Amniotic epithelial cell (primary cell): ENCODE measurements around the gene FSTL1.

Source experiments
- DNase-seq: peaks from one replicate; pipeline ENCODE4 v3.0.0-alpha.2; 2010; ENCODE audit warnings: low read depth

FSTL1 gene

DNA sequence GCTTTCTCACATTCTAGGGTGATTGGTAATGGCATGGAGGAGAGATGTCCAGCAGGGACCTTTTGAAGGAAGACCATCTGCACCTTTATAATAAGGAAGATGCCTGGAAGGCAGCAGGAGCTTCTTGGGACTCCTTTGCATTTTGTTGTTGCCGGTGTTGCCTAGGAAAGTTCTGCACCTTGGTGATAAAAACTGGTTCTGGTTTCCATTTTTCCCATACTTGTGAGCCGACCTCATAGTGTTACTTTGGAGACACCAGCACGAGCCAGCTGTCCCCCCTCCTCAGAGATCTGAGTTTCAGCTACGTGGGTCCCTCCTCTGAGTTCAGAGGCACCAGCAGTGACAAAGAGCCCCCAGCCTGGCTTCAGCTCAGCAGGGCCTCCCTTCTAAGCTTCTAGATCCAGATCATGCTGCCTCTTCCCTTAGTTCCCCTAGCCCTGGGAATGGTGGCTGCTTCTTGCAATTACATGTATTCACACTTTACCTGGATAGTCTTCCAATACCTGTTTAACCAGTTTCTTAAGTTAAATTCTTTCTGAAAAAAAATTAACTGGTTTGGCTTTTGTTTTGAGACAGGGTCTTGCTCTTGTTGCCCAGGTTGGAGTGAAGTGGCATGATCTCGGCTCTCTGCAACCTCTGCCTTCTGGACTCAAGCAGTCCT is 18.0 kb upstream of the FSTL1 start:
- DNase-seq: no peak

DNA sequence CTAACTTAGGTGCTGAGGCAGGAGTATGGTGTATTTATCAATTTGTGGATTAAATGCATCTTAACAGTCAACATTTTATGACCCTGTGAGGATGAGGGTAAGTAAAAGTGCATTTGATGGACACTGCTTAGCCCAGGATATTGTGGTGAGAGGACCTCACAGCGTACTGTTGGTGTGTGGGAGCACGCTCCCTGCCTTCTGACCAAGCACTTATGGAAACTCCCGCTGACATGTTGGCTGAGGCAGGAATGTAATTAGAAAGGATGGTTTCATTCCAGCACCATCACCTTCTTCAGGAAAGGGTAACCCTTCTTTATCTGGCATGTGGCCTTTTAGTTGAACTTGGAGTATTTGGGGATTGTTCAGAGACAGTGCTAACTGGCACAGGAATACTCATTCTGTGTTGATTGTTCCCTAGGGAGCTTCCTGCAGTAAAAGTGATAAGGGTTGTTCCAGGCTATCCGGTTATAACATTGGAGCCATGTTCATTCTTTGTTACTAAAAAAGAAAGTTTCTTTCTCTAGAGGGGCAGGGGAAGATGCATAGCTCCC is 11.7 kb upstream of the FSTL1 start:
- DNase-seq: peak; percentile 17

DNA sequence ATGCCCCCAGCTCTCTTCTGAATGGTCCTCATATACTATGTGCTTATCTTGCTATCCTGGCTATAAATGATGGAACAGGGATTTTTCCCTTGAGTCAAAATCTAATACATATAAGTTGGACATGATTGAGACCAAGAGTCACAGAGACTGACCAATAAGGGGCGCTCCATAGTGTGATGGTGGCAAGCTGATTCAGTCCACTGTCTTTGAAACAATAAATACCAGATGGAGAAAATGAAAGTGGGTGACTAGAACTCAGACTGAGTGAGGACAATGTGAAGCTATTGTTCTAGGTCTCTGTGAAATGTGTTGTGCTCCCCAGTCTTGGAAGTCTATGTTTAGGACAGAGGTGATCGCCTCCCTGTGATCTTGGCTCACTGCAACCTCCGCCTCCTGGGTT is 10.6 kb upstream of the FSTL1 start:
- DNase-seq: no peak

DNA sequence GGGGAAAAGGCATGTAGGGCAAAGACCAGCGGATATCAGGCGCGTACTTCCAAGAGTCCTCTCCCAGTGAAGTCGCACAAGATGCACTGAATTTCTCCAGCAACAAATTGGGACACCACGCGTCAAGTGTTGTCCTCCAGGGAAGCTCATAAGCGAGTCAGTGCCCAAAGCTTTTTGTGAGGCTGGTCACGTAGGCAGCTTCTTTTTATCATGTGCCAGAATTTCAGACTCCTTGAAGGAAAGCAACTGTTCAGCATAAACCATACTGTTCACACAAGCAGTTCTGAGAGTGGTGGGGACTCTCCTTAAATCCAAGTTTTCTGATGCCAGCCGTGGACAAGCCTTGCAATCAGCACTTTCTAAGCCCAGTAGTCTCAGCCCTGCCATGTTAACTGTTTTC is 10.1 kb upstream of the FSTL1 start:
- DNase-seq: no peak

DNA sequence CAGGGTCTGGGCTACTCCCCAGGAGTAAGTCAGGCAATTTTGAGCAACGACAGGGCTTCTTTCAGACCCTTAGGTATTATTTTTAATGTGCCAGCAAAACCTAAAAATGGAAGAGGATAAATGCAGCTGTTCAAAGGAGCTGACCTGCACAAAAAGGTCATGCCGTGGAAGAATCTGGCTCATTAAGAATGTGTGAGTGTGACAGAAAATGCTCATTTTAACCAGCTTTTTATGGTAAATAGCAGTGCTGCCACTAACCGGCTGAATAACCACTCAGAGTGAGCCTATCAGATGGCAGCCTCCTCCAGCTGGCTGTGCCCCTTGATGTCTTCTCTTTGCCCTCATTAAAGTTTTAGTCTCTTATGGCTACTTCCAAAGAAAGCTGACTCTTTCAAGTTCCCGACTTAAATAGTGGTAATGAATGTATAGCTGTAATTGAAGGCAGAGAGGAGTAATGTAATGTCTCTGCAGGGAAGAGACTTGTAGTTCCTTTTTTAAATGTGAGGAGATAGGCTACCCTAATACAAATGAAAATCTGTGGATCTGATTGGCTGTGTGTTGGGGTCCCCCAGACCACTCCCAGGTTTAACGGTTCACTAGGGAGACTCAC is 9.5 kb upstream of the FSTL1 start:
- no peak for DNase-seq

DNA sequence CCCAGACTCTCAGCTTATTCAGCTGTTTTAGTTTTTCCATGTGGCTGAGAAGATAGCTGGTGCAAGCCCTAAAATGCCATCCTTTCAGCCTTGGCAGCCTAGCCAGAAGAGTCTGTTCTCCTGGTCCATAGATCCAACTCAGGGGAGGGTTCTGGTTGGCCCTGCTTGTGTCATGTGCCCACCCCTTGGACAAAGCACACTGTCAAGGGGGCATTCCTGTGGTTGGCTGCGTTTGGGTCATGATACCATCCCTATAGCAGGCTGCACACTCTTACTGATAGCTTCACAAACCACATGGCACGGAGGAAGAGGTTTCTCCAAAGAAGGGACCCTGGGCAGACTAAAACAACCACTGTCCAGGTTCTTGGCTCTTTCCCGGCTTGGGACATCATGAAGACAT is 8.4 kb upstream of the FSTL1 start:
- no peak for DNase-seq

DNA sequence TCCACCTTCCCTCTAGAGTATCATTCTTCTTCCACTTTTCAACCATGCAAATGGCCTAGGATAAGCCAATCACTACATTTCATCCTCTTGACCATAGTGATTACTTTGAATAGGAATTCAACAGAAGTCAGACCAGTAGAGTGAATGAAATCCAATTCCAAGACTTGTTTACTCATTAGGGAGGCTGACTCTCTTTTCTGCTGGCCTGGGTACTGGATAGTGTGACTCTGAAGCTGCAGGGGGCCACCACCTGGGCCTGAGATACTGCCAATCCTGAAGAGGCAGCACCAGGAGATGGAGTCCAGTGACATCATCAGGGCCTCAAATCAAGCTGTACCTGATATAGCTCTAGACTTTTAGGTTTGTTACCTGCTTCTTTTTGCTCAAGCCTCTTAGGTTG is 7.0 kb upstream of the FSTL1 start:
- no peak for DNase-seq

DNA sequence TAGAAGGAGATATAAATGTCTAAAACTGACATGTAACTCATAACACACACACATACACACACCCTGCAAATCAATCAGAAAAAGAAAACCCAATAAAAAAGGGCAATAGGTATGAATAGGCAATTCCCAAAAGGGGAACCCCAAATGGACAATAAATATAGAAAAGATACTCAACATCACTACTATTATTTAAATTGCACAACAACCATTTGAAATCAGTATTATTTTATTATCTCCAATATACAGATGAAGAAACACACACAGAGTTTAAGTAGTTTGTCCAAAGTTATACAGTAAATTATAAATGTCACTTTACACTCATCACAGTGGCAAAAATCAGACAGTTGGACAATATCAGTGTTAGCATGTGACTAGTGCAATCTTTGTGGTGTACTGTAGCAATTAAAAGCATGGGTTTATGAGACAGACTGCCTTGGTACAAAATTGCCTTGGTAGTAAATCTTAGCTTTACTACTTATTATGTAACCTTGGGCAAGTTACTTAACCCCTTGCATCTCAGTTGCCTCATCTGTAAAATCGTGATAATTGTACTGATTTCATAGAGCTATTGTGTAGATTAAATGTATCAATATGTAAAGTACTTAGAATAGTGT is 3.4 kb upstream of the FSTL1 start:
- DNase-seq: no peak

DNA sequence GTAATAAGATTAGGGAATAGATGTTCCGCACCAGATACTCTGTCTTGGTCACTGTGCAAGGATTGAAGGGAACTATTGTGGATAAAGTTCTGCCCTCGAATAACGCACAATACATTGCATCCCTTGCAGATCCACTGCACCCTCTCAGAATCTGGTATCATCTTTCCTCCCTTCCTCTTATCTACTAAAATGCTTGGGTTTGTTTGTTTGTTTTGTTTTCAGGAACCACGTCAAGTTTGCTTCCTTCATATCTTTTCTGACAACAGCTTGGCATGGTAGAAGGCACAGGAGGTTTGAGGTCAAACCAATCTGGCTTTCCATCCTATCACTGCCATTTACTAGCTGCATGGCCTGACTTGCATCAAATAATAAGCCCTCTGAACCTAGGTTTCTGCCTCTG is 2.0 kb upstream of the FSTL1 start:
- DNase-seq: no peak

DNA sequence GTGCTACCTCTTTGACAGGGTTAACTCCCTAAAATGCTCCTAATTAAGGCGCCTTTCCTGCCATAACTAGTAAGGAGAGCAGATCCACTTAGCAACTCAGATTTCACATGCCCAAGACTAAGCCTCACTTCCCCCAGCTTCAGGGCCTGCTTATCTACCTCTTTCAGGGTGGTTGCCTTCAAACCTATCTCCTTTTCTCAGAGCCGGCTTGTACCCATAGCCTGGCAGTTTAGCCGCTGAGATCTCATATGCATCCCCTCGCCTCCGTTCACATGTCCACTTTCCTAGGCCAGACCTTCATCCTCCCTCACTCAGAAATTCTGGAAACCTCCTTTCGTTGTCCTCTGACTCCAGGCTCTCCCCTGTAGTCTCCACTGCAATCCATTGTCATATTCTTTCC is 1.0 kb upstream of the FSTL1 start:
- DNase-seq: no peak

DNA sequence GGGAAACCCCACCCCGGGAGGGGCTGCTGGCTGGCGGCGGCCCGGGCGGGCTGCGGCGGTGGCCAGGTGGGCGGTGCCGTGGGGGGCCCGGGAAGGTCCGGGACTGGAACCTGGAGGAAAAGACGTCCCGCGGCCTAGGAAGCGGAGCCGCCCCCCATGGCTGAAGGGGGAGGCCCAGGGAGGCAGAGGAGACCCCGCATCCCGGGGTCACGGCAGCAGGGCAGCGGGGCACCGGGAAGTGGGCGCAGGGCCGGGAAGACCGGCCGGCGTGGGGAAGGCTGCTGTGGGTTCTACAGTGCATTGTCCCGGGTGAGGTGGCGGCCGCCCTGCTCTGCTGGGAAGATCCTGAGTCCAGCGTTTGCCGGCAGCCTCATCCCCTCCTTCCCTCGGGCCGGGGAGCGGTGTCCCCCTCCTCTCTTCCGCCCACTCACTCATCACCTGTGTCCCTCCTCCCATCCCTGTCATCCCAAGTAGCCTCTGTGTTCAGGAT is 525 bp upstream of the FSTL1 start:
- DNase-seq: no peak

DNA sequence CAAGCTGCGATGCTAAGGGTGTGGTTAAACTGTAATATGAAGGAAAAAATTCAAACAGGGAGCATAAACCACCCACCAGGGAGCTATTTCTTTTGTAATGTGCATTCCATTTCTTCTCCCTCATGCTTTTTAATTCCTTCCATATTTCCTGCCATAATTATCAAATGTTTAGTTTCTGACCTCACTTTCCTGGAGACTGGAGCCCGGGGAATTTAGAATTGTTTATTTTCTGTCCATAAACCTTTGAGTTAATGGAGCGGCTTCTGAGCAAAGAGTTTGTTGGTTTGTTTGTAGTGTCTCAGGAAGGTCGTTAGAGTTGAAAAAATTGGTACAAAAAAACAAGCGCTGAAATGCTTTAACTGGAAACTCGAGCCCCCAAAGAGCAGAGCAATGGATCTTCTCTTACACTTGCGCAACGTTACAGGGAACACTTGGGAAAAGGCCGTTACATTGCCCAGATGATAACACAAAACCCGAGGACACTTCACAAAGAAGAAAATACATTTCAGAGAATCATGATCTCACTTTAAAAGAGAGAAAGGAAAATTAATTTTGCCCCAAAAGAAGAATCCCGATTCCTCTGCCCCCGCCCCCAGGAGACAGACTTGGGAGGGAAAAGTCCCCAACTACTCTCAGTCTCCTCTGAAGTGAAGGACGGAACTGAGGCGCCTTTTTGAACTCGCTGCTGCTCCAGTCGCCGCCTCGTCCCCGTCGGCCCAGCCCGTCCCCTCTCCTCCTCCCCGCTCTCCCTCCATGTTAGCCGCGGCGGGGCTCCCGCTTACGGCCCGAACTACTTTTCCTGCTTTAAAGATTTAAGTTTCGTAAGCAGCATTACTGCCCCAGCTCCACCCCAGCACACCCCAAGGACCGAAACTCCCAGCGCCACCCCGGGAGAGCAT is 842 bp downstream of the FSTL1 start:
- peak; percentile 74 for DNase-seq

DNA sequence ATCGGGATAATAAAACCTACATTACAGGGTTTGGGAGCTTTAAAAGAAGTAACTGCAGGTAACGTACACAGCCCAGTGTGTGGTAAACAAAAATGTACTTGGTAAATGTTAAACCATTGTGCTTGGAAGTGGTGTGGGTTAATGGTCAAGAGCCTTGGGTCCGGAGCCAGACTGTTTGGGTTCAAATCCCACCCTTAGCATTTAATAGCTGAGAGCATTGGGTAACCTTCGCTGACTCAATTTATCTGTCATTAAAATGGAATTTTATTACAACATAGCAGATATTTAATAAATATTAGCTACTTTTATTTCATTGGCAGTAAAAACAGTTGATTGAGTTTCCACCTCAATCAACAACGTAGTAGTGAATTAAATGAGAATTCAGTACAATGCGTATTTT is 1.5 kb downstream of the FSTL1 start:
- DNase-seq: peak; percentile 50

DNA sequence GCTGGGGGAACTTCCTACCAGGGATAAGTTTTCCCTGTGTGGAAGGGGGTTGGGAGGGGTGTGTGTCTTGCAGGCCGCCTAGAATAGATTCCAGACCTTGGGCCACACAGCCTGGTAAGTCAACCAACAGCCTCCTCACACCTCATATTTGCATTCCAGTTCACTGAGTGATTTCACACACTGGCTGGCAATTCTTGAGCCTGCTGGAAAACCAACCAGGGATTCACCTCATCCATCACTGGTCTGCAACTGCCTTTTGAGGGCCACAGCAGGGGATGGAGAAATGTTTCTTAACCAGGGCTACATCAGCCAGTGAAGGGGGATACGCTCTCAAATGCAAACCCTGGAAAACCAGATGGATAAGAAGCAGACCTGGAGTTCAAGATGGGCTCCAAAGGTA is 2.0 kb downstream of the FSTL1 start:
- peak; percentile 85 for DNase-seq

DNA sequence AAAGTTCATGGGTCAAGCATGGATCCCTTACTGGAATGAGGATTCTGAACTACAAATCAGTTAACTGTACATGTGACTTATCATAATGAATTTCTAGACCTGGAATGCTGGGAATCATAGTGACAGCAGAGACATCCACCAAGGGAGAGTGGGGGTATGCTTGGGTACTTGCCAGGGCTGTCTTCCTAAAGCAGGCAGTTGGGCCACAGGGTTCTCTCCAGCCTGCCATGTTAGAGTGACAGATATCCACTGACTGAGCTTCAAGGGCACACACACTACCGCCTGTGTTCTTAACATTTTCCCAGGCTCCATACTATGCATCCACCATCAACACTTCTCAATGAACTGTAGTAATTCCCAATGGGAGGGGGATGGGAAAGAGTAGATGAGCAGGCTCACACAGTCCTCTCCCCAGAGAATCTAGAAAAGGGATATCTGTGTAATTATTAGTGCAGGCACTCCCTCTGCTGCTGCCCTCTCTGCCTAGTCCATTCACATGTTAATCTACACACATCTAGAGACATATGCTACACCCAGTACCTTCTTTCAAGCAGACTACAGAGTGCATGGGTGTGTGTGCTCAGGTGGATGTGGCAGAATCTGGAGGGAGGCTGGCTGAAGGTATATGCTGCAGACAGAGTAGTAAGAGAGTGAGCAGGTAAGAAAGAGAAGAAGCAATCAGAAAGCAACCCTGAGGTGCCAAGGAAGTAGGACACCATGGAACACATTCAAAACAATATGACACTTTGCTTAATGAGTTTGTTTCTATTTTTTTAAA is 3.7 kb downstream of the FSTL1 start:
- no peak for DNase-seq

DNA sequence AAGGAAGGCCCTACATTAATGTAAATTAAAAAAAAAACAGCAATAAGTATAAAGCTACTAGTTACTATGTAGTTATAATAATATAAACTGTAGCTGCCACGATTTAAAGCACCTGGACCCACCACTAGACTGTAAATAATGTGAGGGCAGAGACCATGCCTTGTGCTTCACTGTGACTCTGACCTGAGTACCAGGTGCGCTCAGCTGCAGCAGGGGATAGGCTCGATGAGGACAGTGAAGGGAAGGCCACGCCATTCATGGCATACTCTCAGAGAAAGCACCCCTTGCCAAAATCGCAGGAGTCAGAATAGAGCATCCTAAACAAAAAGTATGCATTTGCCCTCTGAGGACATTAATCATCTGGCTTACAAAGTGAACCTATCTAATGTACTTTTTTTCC is 5.1 kb downstream of the FSTL1 start:
- no peak for DNase-seq

DNA sequence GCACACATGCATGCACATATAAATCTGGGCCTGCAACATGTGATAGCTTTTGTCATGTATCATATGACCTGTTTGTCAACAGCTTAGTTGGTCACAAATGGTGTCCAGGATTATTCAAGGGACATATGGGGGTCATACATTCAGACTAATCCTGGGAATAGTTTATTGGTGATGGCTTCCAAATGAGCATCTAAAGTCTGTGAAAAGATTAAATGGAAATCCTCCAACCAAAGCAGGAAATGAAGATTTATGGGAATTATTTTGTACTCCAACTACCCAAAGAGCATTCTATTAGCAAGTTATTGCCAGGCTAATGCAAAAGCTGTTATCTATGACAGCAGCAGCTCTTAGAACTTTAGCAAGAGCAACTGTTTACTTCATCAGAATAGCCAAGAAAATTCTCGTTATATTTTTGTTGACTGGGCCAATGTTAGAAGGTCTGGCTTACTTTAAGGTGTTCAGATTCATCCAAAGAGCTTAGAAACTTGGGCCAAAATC is 7.1 kb downstream of the FSTL1 start:
- DNase-seq: no peak

DNA sequence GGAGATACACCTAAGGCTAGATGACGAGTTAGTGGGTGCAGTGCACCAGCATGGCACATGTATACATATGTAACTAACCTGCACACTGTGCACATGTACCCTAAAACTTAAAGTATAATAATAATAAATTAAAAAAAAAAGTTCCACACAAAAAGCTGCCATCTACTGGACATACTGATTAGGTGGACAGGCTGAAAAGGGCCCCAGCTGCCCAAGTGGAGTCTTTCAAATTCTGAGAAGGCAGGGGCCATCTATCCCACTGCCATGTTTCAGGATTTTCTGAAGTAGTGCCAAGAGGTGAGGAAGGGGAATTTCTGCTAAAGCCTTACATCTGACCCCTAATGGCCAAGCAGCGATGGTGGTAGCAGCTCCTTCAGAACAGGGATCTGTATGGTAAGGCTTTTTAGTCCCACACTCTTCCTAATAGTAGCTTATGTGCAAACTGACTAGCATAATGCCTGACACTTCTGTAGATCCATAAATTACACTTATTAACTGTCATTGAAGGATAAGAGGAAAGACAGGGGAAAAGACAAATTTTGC is 7.7 kb downstream of the FSTL1 start:
- no peak for DNase-seq

DNA sequence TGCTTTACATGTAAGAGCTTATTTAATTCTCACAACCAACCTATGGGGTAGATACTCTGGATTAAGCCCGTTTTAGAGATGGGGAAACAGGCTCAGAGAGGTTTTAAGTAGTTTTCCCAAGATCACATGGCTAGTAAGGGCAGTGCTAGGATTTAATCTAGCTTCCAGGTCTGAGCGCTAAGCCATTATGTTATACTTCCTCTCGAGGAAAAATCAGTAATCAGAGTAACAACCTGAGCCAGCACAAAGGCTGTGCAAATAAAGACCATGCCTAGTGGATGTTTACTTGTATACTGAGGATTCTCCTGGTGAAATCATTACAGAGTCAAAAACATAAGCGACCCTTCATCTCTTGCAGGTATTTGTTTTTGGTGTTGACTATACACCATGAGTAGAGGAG is 9.0 kb downstream of the FSTL1 start:
- DNase-seq: no peak

DNA sequence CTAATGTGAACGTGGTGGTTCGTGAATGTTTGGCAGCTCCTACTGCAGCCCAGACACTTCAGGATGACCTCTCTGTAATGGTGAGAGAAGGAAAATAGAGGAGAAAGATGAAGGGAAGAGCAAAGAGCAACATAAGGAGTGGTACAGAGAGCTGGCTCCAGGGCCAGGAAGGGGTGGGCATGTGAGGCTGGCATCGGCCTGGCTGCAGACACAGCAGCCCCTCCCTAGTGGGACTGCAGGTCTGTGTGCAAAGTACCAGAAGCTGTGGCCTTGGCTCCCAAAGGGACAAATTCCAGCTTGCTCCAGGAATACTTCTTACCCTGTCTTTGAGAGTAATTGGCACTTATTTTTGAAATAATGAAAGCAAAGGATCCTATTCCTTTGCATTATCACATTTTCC is 10.0 kb downstream of the FSTL1 start:
- DNase-seq: no peak
